T-helper 1 cell treated with Interleukin-12 subunit alpha and Interleukin-12 subunit beta and Interleukin-4 antibody, amounts not matched to agents 30 ng/mL and 1 ng/mL, for 36 hours (primary cell): ENCODE measurements around the gene NTM. TPM values are rescaled to one million over a fixed set of nuclear protein-coding genes. Genes with fewer than 3 reads are reported as not detected.
"Not testable (repeated sequence)": the region's sequence is repeated elsewhere in the genome, so short reads cannot be mapped to it uniquely, and the experiment has no call there.

Source experiments
- intact Hi-C: fragments of 100-400 bp; cut with micrococcal nuclease; formaldehyde crosslinking; loops from one replicate; pipeline ENCODE4 v1.15.1; 2024
- total RNA-seq: library from RNA; stranded (reverse); gene quantifications from 2 replicates; pipeline ENCODE4 v1.2.3, GENCODE V29; 2022

The NTM gene
- total RNA-seq, 1 donor from 2014 or later: not detected

DNA sequence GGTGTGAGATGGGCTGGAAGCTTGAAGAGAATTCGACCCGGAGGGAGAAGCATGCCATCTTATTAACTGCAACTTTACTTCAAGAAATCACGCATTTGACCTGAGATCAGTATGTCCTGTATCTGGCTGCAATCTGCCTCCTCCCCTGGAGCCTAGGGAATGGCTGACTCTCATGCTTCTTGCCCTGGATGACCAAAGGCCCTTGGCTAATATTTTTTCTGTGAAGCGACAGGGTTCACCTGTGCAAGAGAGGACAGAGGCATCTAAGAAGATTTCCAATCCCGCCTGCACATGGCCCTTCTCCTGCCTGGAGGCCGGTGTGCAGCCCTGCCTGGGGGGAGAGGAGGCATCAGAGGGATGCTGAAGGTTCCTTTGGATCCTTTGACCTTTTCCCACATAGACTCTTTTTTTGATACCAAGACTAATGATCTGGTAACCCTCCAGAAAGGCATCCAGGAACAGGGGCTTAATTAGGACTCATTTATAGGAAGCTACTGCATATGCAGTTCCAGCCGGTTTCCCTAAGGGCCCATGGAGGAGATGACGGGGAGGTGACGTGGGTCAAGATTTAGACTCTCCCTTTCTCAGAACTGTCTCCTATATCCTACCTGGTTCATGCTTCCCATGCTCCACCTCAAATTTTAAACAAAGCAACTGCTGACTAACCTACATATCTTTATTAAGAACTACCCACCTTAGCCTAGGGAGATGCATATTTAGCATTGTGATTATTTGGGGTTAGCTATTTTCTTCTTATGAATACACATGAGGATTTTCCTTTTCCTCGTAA is 50.8 kb downstream of the NTM start:
- intact Hi-C loops: no loop called here

DNA sequence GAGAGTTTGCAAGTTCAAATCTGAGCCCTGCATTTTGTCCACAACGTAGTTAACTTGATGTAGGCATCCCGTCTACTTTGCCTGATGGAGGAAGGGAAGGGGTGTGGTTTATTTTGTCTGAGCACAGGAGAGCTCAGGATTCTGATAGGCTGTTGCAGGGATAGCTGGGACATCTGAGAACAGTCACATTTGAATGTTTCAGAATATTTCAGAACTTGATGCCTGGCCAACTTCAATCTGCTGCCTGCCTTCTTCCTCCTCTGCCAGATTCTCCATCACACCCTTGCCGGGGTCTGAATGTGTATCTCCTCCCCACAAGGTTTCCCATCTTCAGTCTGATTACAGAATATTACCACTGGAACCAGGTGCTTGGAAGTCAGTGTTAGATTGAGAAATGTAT is 51.6 kb downstream of the NTM start:
- intact Hi-C loops: no loop called here

DNA sequence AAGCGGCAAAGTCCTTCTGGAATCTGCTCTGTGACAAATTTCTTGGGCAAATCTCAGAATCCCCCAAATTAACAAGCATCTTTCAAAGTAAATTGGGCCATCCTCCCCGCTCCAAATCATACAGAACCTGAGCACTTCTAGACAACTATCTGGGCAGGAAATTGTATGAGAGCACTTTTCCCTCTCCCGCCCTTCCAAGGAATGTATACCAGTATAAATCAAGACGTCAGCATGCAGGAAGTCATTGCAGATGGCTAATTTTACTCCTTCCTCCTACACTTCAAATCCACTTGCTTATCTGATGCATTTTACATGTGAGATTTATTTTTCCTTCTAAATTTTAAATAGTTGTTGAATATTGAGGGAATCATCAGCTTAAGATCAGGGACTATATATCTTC is 52.1 kb downstream of the NTM start:
- intact Hi-C loops: no loop called here

DNA sequence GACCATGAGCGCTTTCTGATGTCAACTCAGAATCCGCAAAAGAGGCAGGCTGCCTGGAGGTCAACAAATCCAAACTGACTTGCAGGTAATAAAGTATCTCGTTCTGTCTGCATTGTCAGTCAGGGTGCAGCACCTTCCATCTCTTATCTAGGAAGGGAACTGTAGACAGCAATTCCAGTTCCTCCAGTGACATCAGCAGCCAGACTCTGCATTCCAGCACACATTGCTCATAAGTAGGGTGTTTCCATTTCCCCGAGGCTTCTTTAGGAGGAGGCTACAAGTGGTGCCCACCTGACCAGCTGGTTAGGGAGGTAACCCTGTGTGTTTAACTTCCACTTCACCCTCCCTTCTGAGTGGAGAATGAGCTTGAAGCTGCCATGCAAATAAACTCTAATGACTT is 53.3 kb downstream of the NTM start:
- intact Hi-C loops: no loop called here

DNA sequence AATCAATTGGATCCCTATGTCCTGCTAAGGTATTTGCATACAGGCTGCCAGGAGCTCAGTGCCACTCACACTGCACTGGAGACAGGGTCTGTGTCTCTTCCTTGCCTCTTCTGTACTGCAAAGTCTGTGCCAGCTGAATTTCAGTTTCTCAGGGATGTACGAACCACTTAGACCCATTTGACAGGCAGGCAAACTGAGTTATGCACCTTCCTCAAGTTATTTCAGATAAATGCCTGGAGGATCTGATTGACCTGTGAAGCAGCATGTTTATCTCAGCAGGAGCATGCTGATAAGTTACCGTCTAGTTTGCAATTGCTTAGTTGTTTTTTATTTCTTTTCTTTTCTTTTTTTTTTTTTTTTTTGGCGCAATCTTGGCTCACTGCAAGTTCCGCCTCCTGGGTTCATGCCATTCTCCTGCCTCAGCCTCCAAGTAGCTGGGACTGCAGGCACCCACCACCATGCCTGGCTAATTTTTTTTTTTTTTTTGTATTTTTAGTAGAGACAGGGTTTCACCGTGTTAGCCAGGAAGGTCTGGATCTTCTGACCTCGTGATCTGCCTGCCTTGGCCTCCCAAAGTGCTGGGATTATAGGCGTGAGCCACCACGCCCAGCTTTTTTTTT is 54.0 kb downstream of the NTM start:
- intact Hi-C loops: not testable (repeated sequence)

DNA sequence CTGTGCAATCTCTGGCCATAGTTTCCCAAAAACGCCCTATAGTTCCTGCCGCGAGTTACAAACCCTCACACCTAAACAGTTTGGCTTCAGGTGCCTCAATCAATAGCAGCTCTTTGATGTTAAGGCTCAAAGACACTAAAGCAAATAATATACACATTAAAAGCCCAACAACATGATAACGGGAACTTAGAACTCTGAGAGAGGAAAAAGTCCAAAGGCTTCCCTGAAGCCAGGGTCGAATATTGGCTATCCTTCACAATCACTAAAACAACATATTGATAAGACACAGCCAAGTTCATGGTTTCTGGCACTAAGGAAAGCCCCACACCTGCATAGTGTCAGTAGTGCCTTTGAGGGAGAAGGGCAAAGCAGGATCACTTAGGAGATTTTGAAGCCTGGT is 54.9 kb downstream of the NTM start:
- intact Hi-C loops: no loop called here

DNA sequence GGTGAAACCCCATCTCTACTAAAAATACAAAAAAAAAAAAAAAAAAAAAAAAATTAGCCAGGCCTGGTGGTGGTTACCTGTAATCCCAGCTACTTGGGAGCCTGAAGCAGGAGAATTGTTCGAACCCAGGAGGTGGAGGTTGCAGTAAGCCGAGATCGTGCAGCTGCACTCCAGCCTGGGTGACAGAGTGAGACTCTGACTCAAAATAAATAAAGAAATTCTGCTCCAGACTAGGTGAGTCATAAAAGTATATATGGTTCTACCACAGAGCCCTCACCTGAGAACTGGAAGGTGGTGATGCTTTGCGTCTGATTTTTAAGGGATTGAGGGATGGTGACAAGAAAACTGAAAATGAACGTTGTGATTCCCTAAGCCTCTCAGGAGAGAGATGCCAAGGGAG is 58.4 kb downstream of the NTM start:
- intact Hi-C loops: no loop called here

DNA sequence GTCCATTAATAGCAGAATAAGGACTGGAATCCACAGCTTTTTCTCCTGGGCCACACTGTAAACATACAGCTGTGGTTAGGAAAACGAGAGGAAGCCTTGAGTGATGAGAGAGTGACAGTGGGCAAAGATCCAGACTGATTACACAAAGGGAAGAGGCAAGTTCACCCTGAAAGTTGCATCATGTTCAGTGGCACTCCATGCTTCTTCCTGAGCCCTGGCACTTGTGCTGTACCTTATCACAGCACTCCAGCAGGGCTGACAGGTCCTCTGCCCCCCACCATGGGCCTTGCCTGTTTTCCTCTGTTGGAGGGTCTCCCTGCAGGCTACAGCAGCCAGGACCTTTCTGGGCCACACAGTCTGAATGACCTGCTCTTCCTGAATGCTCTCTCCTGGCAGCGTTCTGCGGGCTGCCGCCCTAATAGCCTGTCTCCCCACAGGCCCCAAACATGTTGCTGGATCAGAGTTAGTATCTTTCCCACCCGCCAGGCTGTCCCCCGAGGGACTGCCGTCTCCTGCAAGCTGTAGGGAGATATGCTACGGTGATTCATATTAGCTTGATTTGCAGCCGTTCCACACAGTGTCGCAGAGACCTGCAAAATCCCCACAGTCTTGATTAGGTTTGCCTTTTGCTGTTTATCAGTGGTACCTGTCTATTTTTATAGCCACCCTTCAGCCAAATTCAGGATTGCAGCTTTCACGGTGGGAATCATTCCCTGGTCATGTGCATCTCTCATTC is 60.2 kb downstream of the NTM start:
- intact Hi-C loops: no loop called here

DNA sequence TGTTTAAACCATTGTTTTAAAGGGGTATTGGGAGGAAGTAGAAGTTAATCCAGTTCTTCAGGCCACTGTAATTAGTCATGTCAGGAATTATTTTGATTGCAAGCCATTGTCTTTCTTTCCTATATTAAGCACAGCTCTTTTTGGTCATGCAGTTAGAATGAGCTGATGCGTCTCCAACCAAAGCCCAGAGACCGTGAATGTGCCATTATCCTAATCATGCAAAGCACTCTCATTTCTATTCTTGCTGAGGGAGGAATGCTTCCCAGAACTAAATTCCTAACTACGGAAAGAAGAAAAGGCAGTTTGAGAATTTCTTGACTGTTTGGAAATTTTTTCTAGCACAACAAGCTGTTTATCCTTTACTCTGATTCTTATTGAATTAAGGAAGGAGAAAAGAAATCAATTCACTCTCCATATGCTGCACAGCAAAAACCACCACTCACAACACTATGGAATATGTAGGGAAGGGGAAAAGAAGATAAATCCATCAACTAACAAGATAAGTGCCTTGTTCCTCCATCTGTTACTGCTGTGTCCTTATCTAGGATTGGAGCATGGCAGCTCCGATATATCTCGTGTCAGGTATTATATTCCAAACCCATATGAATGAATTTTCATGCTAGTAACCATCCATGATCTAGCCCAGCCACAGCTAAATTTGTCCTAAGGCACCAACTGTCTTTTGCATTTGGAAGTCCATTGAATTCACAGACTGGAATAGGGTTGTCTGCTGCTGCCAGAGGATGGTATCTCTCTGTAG is 70.8 kb downstream of the NTM start:
- intact Hi-C loops: no loop called here

DNA sequence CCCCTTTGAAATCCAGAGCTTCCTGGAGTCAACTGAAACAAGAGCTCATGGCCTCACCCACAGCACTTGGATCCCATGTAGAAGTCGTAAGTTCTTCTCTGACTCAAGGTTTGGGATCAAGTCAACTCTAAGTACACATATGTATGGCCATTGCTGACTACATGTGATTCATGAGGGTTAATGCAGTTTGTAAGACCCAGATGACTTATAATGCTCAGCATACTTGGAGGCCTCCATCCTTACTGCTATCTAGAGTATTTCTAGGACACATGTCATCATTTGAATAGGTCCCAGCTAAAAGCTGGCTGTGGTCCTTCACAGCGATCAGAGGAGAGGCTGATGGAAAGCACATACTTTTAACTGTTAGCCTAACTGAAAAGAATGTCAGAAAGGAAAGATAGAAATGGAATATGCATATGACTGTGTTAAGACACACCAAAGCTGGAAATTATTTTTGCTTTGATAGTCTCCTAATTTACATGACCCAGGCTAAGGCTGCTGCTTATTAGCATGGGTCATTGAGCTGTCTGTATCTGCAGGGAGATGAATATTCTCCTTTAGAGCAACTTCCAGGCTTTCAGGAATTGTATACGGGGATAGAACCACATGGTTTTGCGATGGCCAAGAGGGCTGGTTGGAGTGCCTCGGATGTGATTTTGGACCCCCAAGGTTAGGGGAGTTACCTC is 76.3 kb downstream of the NTM start:
- intact Hi-C loops: no loop called here

DNA sequence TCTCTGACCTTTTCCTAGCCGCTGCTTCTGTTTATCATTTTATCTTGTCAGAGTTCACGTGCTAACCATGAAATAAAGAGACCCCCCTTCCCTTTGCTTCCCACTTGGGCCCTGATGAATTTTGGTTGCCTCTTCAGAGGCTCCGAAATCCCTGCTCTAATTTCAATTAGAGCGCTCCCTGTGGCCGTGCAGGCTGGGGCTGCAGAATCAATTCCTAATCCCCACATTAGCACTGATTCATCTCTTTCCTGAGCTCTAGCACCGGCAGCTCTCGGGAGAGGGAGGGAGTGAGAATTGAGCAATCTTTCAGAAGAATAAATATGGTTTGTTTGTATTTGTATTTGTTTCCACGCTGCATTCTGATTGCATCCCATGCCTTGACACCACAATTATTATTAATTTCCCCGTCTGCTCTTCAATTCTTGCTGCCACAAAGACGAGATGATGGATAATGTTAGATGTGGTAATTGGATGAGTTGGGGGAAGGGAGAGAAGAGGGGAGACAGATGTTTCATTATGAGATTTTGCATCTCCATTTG is 76.9 kb downstream of the NTM start:
- intact Hi-C loops: no loop called here

DNA sequence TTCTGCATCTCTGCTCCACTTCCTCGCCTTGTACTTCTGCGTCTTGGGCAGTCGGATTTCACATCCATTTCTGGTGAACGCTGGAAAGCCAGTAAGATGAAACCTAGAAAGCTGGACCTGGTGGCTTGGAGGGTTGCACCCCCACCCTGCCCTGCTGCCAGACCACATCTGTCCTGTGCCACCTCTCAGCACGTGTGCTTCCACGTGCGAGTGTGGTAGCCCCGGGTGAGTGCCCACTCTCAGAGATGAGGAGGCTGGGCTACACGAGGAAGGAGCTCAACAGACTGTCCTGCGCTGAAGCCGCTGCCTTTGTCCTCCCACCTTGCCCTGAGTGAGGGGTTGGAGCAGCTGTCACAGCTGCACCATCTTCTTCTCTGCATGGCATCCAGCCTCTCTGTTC is 77.5 kb downstream of the NTM start:
- intact Hi-C loops: no loop called here

DNA sequence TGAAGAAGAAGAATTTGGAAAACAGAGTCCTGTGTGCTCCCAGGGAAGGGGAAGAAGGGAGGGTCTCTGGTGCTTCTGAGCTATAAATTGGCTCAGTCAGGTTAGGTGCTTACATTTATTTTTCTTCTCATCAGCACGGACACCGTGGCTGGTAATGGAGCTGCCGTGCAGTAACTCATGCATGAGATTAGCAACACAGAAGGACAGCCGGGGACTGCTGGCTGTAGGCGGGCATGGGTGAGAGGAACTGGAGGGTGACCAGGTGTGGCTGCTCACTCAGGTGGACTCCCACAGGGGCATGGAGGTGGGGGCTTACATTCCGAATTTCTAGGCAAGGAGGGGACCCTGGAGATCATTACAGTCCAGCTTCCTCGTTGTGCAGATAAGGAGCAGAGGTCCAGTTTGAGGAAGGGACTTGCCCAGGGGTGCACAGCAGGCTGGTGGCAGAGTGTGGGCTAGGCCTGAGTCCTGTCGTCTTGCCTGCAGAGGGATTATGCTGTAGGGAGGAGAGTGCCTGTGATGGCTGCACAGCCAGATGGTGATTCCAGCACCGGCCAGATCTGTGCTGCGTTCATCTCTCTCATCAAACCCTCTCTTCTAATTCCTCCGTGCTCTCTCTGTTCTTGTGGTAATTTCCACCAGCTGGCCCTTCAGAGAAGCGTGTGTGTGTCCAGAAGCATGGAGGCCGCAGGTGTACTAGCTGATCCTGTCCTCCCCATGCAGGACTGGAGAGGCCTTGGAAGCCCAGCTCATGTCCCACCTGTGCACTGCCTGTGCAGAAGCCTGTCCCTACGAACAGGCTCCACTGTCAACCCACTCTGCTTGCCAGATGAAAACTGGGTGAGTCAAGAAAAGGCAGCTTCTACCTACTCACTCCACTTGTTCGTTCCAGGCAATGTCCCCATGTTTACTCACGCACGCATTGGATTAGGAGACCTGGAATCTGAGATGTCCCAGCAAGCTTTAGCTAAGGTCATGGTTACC is 78.9 kb downstream of the NTM start:
- intact Hi-C loops: no loop called here

DNA sequence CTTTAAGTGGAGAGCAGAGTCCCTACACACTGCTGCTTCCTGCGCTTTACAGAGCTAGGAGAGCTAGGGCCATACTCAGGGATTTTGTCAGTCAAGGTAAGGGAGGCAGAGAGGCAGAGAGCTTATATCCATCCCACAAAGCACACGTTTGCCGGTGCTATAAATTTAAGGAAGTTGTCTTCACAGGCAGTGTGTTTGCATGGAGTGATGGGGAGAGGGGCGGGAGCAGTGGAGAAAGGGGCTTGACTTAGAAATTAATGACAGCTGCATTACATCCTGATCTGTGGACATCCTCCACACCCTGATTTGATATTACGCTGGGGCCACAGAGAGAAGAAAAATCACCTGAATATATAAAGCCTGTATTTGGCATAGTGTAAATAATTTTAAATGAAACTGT is 84.1 kb downstream of the NTM start:
- intact Hi-C loops: no loop called here

DNA sequence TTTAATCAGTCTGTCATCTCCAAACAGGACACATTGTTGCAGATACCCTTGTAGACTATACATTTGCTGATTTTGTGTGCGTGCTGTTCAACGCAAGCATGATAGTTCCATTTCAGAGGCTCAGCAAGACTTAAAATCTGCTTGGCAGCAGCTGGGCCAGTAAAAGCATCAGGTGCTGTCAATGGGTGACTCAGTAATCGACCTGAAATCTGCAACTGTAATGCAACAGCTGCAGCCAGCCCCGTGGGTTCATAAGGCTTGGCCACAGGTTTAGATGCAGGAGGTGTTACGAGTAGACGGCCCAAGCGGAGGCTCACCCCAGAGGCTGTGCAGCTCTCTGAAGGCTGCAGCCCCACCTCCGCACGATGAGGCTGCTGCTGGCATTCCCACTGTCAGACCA is 84.6 kb downstream of the NTM start:
- intact Hi-C loops: no loop called here

DNA sequence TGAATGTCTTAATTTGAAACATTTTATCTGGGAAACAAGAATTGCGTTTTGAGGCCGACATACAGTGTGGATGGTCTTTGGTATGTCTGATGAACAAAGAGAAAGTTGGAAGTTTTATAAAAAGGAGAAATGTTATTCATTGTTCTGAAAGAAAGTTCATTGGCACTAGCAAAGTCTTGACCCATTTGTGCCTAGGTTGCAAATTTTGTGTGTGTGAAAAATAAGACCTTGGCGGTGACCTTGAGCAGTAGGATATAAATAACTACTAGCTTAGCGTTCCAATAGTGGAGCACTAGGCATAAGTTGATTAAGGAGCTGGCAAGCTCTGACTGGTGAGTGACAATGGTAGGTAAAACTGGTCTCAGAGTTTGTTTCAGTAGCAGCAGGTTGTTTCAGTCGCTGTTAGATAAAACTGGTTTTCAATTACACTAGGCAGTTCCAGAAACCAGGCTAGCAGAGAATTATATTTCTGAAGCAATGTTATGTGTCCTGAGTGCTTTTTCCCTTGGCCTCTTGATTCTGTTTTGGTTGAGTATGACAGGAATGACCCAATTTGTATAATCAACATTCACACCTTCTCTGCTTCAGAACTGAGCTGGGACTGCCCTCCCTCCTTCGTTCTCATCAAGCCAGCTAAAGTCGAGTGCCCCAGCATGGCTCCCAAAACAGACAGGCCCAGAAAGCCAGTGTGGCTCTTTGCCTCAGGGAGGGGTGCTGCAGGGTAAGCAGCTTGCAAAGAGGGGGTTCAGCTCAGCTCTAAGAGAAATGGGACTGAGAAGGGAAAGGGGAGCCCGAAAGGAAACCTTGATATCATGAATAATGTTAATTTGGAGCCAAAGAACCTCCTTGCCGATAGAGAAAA is 85.7 kb downstream of the NTM start:
- intact Hi-C loops: no loop called here

DNA sequence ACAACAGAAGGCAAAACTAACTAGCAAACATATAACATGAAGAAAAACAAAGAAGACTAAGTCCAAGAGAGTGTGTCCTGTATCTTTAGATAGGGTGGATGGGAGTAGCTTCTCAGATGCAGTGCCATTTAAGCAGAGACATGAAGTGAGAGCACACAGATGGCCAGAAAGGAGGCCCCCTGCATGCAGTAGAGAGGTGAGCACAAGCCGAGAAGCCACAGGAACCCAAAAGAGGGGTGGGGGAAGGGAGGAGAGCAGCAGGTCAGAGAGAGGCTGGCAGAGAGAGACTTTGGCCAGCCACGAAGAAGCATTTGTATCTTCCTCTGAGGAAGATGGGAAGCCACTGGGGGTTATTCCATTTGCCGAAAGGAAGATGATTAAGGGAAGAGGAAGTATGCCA is 86.7 kb downstream of the NTM start:
- intact Hi-C loops: no loop called here

DNA sequence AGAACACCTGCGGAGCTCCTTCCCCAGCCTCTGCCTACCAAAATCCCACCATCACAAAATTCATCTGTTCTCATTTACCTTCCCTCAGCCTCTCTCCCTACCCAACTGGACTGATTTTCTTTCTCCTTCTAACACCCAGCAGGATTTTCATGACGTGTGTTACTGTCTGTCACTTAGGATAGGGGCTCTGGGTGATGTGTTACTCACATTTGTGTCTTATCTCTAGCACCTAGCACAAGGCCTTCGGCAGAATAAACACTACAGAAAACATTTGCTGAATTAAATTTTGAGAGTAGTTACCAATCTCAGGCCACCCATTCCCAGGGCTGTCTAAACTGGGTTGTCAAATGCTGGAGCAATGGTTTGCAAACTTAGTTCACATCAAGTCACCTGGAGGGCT is 88.0 kb downstream of the NTM start:
- intact Hi-C loops: no loop called here

DNA sequence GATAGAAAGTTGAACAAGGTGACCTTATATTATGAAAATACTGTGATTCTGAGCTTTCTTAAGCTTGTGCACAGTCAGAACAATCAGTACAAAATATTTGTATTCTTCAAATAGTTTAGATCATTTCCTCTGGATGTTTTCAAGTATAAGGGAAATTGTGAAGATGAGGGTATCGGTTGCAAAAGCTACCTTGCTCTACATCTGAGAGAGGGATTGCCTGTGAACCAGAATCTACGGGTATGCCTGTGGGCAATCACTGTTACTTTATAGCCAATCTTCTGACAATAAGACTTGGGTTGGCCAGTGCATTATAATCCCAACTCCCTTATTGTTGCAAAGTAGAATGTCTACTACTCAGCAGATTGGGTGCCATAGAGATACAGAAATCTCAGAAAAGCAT is 90.5 kb downstream of the NTM start:
- intact Hi-C loops: no loop called here
